IMR-90 (cell line): ENCODE results near the gene NTMT1. TPM values are rescaled to one million over a fixed set of nuclear protein-coding genes. Genes with fewer than 3 reads are reported as not detected.
A peak's percentile ranks its signal among the peaks of the same experiment; 100 is the strongest.

Experiments
- ATAC-seq: fragments of 200-7000 bp; cut with Tn5 transposase; 2 replicates; pipeline ENCODE4 v1.9.1; 2020; ENCODE audit warnings: low read depth, mild to moderate bottlenecking, moderate library complexity
- BruUV-seq: library from RNA; stranded (reverse); fragments of 400-500 nt; replicated peaks from 2 replicates; lab custom pipeline; 2021; lab: Mats Ljungman, UMichigan
- CTCF ChIA-PET: fragments of 300-600 bp; formaldehyde crosslinking; extraction: SDS; loops from one replicate; lab custom pipeline; 2021; ENCODE audit warnings: antibody characterized with exemption; lab: Yijun Ruan, JAX
- POLR2A ChIA-PET: fragments of 300-600 bp; sonication (Branson Sonifier 250); formaldehyde crosslinking; loops from one replicate; lab custom pipeline; 2022; ENCODE audit warnings: antibody characterized with exemption; ENCODE audit not compliant: unreplicated experiment; lab: Charles Lee
- DNase-seq: peaks from one replicate; pipeline ENCODE4 v3.0.0; 2013
- H2AFZ ChIP-seq: replicated peaks from 2 replicates; pipeline ENCODE3; 2013; ENCODE audit warnings: low read length, mild to moderate bottlenecking; ENCODE audit not compliant: poor library complexity
- H2AK5ac ChIP-seq: 2 replicates; pipeline ENCODE4 v1.6.1; 2013; ENCODE audit warnings: low read depth, low read length, inconsistent platforms
- H2AK9ac ChIP-seq: replicated peaks from 2 replicates; pipeline ENCODE3; 2013; ENCODE audit warnings: mild to moderate bottlenecking, low read depth, low read length, moderate library complexity; ENCODE audit not compliant: poor library complexity
- H2BK120ac ChIP-seq: 2 replicates; pipeline ENCODE4 v1.6.1; 2013; ENCODE audit warnings: low read depth, low read length, inconsistent platforms
- H2BK15ac ChIP-seq: 3 replicates; pipeline ENCODE4 v1.6.1; 2013; ENCODE audit warnings: low read depth, low read length, inconsistent platforms
- H2BK20ac ChIP-seq: 2 replicates; pipeline ENCODE4 v1.6.1; 2013; ENCODE audit warnings: low read depth, mild to moderate bottlenecking, inconsistent platforms, low read length, moderate library complexity
- H2BK5ac ChIP-seq: 2 replicates; pipeline ENCODE4 v1.6.1; 2013; ENCODE audit warnings: mild to moderate bottlenecking, low read depth, low read length, inconsistent platforms; ENCODE audit not compliant: poor library complexity, severe bottlenecking
- H3K14ac ChIP-seq: replicated peaks from 2 replicates; pipeline ENCODE4 v1.6.1; 2013; ENCODE audit warnings: low read depth, low read length, inconsistent platforms
- H3K18ac ChIP-seq: 2 replicates; pipeline ENCODE4 v1.6.1; 2013; ENCODE audit warnings: low read depth, low read length, control low read depth
- H3K23ac ChIP-seq: 2 replicates; pipeline ENCODE4 v1.6.1; 2013; ENCODE audit warnings: low read depth, low read length, inconsistent platforms
- H3K27ac ChIP-seq: 2 replicates; pipeline ENCODE4 v1.5.1; 2013; ENCODE audit warnings: mild to moderate bottlenecking, control low read depth, low read length; ENCODE audit not compliant: insufficient read depth
- H3K27me3 ChIP-seq: 2 replicates; pipeline ENCODE4 v1.6.1; 2013; ENCODE audit warnings: low read length; ENCODE audit not compliant: control insufficient read depth, insufficient read depth
- H3K36me3 ChIP-seq: 2 replicates; pipeline ENCODE4 v1.6.1; 2013; ENCODE audit warnings: low read length, mixed read lengths; ENCODE audit not compliant: control insufficient read depth, insufficient read depth
- H3K4ac ChIP-seq: 2 replicates; pipeline ENCODE4 v1.6.1; 2013; ENCODE audit warnings: low read depth, low read length, inconsistent platforms
- H3K4me1 ChIP-seq: 2 replicates; pipeline ENCODE4 v1.6.1; 2013; ENCODE audit warnings: low read length, mixed read lengths; ENCODE audit not compliant: control insufficient read depth, insufficient read depth
- H3K4me2 ChIP-seq: 2 replicates; pipeline ENCODE4 v1.6.1; 2013; ENCODE audit warnings: low read depth, mild to moderate bottlenecking, control low read depth, low read length, moderate library complexity
- H3K4me3 ChIP-seq: 2 replicates; pipeline ENCODE4 v1.5.1; 2013; ENCODE audit warnings: low read depth, mild to moderate bottlenecking, control low read depth, low read length, moderate library complexity; ENCODE audit not compliant: insufficient read depth
- H3K56ac ChIP-seq: 2 replicates; pipeline ENCODE4 v1.6.1; 2013; ENCODE audit warnings: low read length, inconsistent platforms; ENCODE audit not compliant: insufficient read depth; ENCODE audit errors: extremely low read depth
- H3K79me1 ChIP-seq, 2 experiments: 2 replicates each; pipeline ENCODE4 v1.6.1; 2013; ENCODE audit warnings: low read length in 2 of 2, inconsistent platforms in 1 of 2, low read depth in 1 of 2
- H3K9ac ChIP-seq: 2 replicates; pipeline ENCODE4 v1.6.1; 2013; ENCODE audit warnings: low read depth, low read length, control low read depth
- H3K9me1 ChIP-seq: 2 replicates; pipeline ENCODE4 v1.6.1; 2013; ENCODE audit warnings: low read length, inconsistent platforms; ENCODE audit not compliant: insufficient read depth
- H3K9me3 ChIP-seq: 2 replicates; pipeline ENCODE4 v1.6.1; 2013; ENCODE audit warnings: low read length; ENCODE audit not compliant: control insufficient read depth, insufficient read depth
- H4K20me1 ChIP-seq: 2 replicates; pipeline ENCODE4 v1.6.1; 2013; ENCODE audit warnings: low read length, inconsistent platforms; ENCODE audit not compliant: insufficient read depth
- H4K5ac ChIP-seq: 2 replicates; pipeline ENCODE4 v1.6.1; 2013; ENCODE audit warnings: mild to moderate bottlenecking, low read depth, low read length, control low read depth
- H4K8ac ChIP-seq, 2 experiments: 2 replicates each; pipeline ENCODE4 v1.6.1; 2013; ENCODE audit warnings: low read depth in 2 of 2, low read length in 2 of 2, control low read depth in 1 of 2, inconsistent platforms in 1 of 2
- H4K91ac ChIP-seq: 2 replicates; pipeline ENCODE4 v1.6.1; 2013; ENCODE audit warnings: low read depth, low read length, inconsistent platforms; ENCODE audit not compliant: insufficient read depth
- BHLHE40 ChIP-seq: fragments of 150-350 bp; IDR thresholded peaks from 2 replicates; pipeline ENCODE4 v1.6.1; 2016; ENCODE audit warnings: mild to moderate bottlenecking, low read depth, low read length
- CHD1 ChIP-seq: IDR thresholded peaks from 2 replicates; pipeline ENCODE4 v1.6.1; 2012; ENCODE audit warnings: low read depth, low read length, improper control_type of control experiment
- FOS ChIP-seq: fragments of 150-350 bp; IDR thresholded peaks from 2 replicates; pipeline ENCODE4 v1.6.1; 2016; ENCODE audit warnings: low read depth, low read length
- MAFK ChIP-seq: IDR thresholded peaks from 2 replicates; pipeline ENCODE4 v1.6.1; 2012; ENCODE audit warnings: low read depth, low read length, improper control_type of control experiment
- NFE2L2 ChIP-seq: fragments of 150-350 bp; IDR thresholded peaks from 2 replicates; pipeline ENCODE4 v1.6.1; 2016; ENCODE audit warnings: low read depth, mild to moderate bottlenecking, low read length
- POLR2A ChIP-seq: IDR thresholded peaks from 2 replicates; pipeline ENCODE4 v1.6.1; 2012; ENCODE audit warnings: mild to moderate bottlenecking, low read depth, low read length
- RAD21 ChIP-seq: IDR thresholded peaks from 2 replicates; pipeline ENCODE4 v1.6.1; 2012; ENCODE audit warnings: low read length, improper control_type of control experiment
- RFX5 ChIP-seq: IDR thresholded peaks from 2 replicates; pipeline ENCODE4 v1.8.0; 2012; ENCODE audit warnings: low read depth, mild to moderate bottlenecking, low read length, moderate library complexity
- SMC3 ChIP-seq: fragments of 150-350 bp; IDR thresholded peaks from 2 replicates; pipeline ENCODE4 v1.6.1; 2016; ENCODE audit warnings: low read depth, mild to moderate bottlenecking, antibody characterized with exemption, low read length, moderate library complexity
- USF2 ChIP-seq: fragments of 150-350 bp; IDR thresholded peaks from 2 replicates; pipeline ENCODE4 v1.6.1; 2017; ENCODE audit warnings: mild to moderate bottlenecking, antibody characterized with exemption, low read length, low read depth
- WGBS, 2 experiments: methylation state at CpG; one replicate each; pipeline versions ENCODE4 v1.1.5 to v1.1.7; 2013; ENCODE audit warnings: missing lambda C conversion rate in 2 of 2; ENCODE audit not compliant: insufficient read length in 1 of 2; ENCODE audit errors: extremely low coverage in 2 of 2; 5-methylcytosine and 5-hydroxymethylcytosine counted together
- dilution Hi-C: fragments of 300-500 bp; cut with HindIII; formaldehyde crosslinking; loops from one replicate; pipeline ENCODE4 v1.14.3; 2018; ENCODE audit warnings: low sequenced_read_pairs; ENCODE audit not compliant: unreplicated experiment
- in situ Hi-C: fragments of 300-500 bp; cut with MboI; formaldehyde crosslinking; loops from 3 replicates; pipeline ENCODE4 v1.14.3; 2019; ENCODE audit warnings: low sequenced_read_pairs, inconsistent platforms, mixed read lengths
- intact Hi-C: fragments of 100-400 bp; cut with micrococcal nuclease; formaldehyde crosslinking; loops from 2 replicates; pipeline ENCODE4 v1.10.0; 2022
- polyA plus RNA-seq, 3 experiments: library from polyadenylated mRNA; depleted of rRNA; stranded (reverse); fragments of >200 nt; gene quantifications; 2 replicates each; pipeline ENCODE4 v1.2.3, GENCODE V29; 2012; ENCODE audit warnings: low replicate concordance in 1 of 3
- total RNA-seq: library from RNA; depleted of rRNA; stranded (reverse); fragments of >200 nt; gene quantifications from 2 replicates; pipeline ENCODE4 v1.2.3, GENCODE V29; 2012

The NTMT1 gene
- total and polyA plus RNA-seq, 2 of the 4 experiments (the other 2 are of a cell fraction) = 68.1 to 88.1 TPM

- peak within 1 kb of the TSS; percentile 22; the same call in 1 of the 2 replicates for H3K27ac ChIP-seq
- H3K4me1 ChIP-seq = peaks cover 13% of the 10 kb centered on the region
- WGBS, 2 experiments = 7% methylated on average over 11 of the region's 21 CpGs; no CpG with 5 or more reads in 1 of the 2 experiments
- H2AK5ac ChIP-seq = peak within 1 kb of the TSS; percentile 80
- no TSS peak for BruUV-seq
- H3K79me1 ChIP-seq = peaks cover 13 to 26% of the 10 kb centered on the region in 2 experiments; a peak in 2 of 4 replicates
- in situ Hi-C loops (no loop called here), intact Hi-C loops (no loop called here), dilution Hi-C loops (no loop called here)
- CTCF ChIA-PET = interaction anchor here (0.6 to 3.1 kb wide), 4 partner anchors 9 to 482 kb away, joined by 3 to 11 read pairs (median 3); no protein-coding TSS in a partner anchor
- peak within 1 kb of the TSS; percentile 89 for H3K23ac ChIP-seq
- H3K4ac ChIP-seq = peak within 1 kb of the TSS; percentile 86
- H2BK120ac ChIP-seq = peak within 1 kb of the TSS; percentile 74; the same call in 1 of the 2 replicates
- H4K91ac ChIP-seq = peak within 1 kb of the TSS; percentile 73
- H3K9me3 ChIP-seq = no peaks in the 10 kb centered on the region
- H3K56ac ChIP-seq = no peak within 1 kb of the TSS; the same call in 1 of the 2 replicates
- no peak for DNase-seq
- H3K18ac ChIP-seq = peak within 1 kb of the TSS; percentile 29; the same call in 1 of the 2 replicates
- POLR2A ChIA-PET = no interaction called here
- H3K4me3 ChIP-seq = peak within 1 kb of the TSS; percentile 51
- H2AFZ ChIP-seq = peak within 1 kb of the TSS; percentile 95
- H3K27me3 ChIP-seq = no peaks in the 10 kb centered on the region
- H3K4me2 ChIP-seq = peak within 1 kb of the TSS; percentile 56
- H2BK15ac ChIP-seq = peak within 1 kb of the TSS; percentile 9; the same call in 1 of the 3 replicates
- 0 out of 2 replicates have a peak within 1 kb of the TSS, but pooled peaks have one; percentile 21 for H2BK20ac ChIP-seq
- no peak; the same call in 1 of the 2 replicates for ATAC-seq
- peak within 1 kb of the TSS; percentile 80 for H3K14ac ChIP-seq
- H3K9ac ChIP-seq = peak within 1 kb of the TSS; percentile 69
- no peak for TF ChIP-seq POLR2A
- no peak for TF ChIP-seq FOS
- TF ChIP-seq CHD1 = no peak
- TF ChIP-seq SMC3 = no peak
- no peak for TF ChIP-seq RFX5
- TF ChIP-seq USF2 = no peak
- TF ChIP-seq MAFK = no peak
- no peak for TF ChIP-seq BHLHE40
- no peak for TF ChIP-seq NFE2L2
- TF ChIP-seq RAD21 = no peak
- H4K8ac ChIP-seq = peak within 1 kb of the TSS; percentile 67 to 86
- peak within 1 kb of the TSS; percentile 55 for H2BK5ac ChIP-seq
- H4K20me1 ChIP-seq = no peaks in the 10 kb centered on the region
- peaks cover 10% of the 10 kb centered on the region for H3K9me1 ChIP-seq
- H3K36me3 ChIP-seq = no peaks in the 10 kb centered on the region
- peak within 1 kb of the TSS; percentile 91 for H2AK9ac ChIP-seq
- H4K5ac ChIP-seq = peak within 1 kb of the TSS; percentile 90
These were observed 5.2 kb upstream of the NTMT1 start, which contains the start of gene C9orf50 for GRCh38 chr9:129620669-129621295. TSS of gene C9orf50 (minus strand) at chr9:129621101. CDS start at chr9:129620574, 527 bp downstream.
